Type B pancreatic cell (in vitro differentiated cells): Measurements from ENCODE around the gene LHX2. TPM values are rescaled to one million over a fixed set of nuclear protein-coding genes. Genes with fewer than 3 reads are reported as not detected.

Experiments used
- DNase-seq: peaks from one replicate; pipeline ENCODE4 v3.0.0; 2021; ENCODE audit warnings: mixed read lengths; ENCODE audit not compliant: unreplicated experiment; ENCODE audit errors: extremely low spot score
- H3K27ac Mint-ChIP-seq: 2 replicates; pipeline ENCODE4 v1.8.0; 2021; ENCODE audit warnings: mild to moderate bottlenecking, mixed read lengths
- H3K27me3 Mint-ChIP-seq: 2 replicates; pipeline ENCODE4 v1.8.0; 2021; ENCODE audit warnings: mixed read lengths
- H3K36me3 Mint-ChIP-seq: 2 replicates; pipeline ENCODE4 v1.8.0; 2021; ENCODE audit warnings: mixed read lengths
- H3K4me1 Mint-ChIP-seq: one replicate; pipeline ENCODE4 v1.8.0; 2021; ENCODE audit warnings: mixed read lengths; ENCODE audit not compliant: unreplicated experiment
- H3K4me3 Mint-ChIP-seq: 2 replicates; pipeline ENCODE4 v1.8.0; 2021; ENCODE audit warnings: mild to moderate bottlenecking, mixed read lengths
- H3K9me3 Mint-ChIP-seq: 2 replicates; pipeline ENCODE4 v1.8.0; 2021; ENCODE audit warnings: mixed read lengths
- CTCF ChIP-seq: fragments of 200-600 bp; sonication (generic); conservative IDR thresholded peaks from 2 replicates; pipeline ENCODE4 v1.5.0; 2021; ENCODE audit warnings: antibody characterized with exemption, mild to moderate bottlenecking
- total RNA-seq: library from RNA; stranded (reverse); gene quantifications from 2 replicates; pipeline ENCODE4 v1.2.1, GENCODE V29; 2021; ENCODE audit warnings: low replicate concordance

LHX2 gene
- total RNA-seq, 1 donor from 2014 or later: 1.2 TPM

GRCh38 chr9:124020520-124021384 lies 9.2 kb downstream of the LHX2 start:
- TF ChIP-seq CTCF: no peak
- peaks cover 3% of the 10 kb centered on the region for H3K36me3 Mint-ChIP-seq
- H3K27me3 Mint-ChIP-seq: peaks cover 95% of the 10 kb centered on the region

GRCh38 chr9:124021385-124021769 lies 9.8 kb downstream of the LHX2 start:
- no peak for TF ChIP-seq CTCF
- Mint-ChIP-seq H3K27me3 (peaks cover 96% of the 10 kb centered on the region), H3K4me1 (peaks cover 8% of the 10 kb centered on the region), H3K36me3 (peaks cover 3% of the 10 kb centered on the region), H3K4me3 (no peak overlapping the region), H3K9me3 (no peaks in the 10 kb centered on the region), H3K27ac (no peak overlapping the region)
- DNase-seq: no peak

More at GRCh38 chr9:124020520-124021384, 9.2 kb downstream of the LHX2 start:
- H3K4me1 Mint-ChIP-seq: peaks cover 10% of the 10 kb centered on the region
- DNase-seq: no peak
- no peak overlapping the region for H3K4me3 Mint-ChIP-seq
- H3K9me3 Mint-ChIP-seq: no peaks in the 10 kb centered on the region
- peak overlapping the region; percentile 23 for H3K27ac Mint-ChIP-seq

- peak; percentile 55 for TF ChIP-seq CTCF
- Mint-ChIP-seq H3K27ac (no peak overlapping the region), H3K27me3 (peaks cover 96% of the 10 kb centered on the region), H3K9me3 (no peaks in the 10 kb centered on the region), H3K36me3 (peaks cover 3% of the 10 kb centered on the region), H3K4me1 (no peaks in the 10 kb centered on the region), H3K4me3 (no peak overlapping the region)
- no peak for DNase-seq
Observed at GRCh38 chr9:124022201-124023121, 10.9 kb downstream of the LHX2 start.

- Mint-ChIP-seq H3K27me3 (peaks cover 98% of the 10 kb centered on the region), H3K4me3 (no peak overlapping the region), H3K9me3 (no peaks in the 10 kb centered on the region), H3K4me1 (no peaks in the 10 kb centered on the region), H3K27ac (no peak overlapping the region), H3K36me3 (peaks cover 3% of the 10 kb centered on the region)
- no peak for TF ChIP-seq CTCF
- no peak for DNase-seq
Observed at GRCh38 chr9:124024107-124024506, 12.5 kb downstream of the LHX2 start.

GRCh38 chr9:124029617-124030016 lies 18.0 kb downstream of the LHX2 start:
- H3K9me3 Mint-ChIP-seq: no peaks in the 10 kb centered on the region
- DNase-seq: no peak
- no peak for TF ChIP-seq CTCF
- H3K36me3 Mint-ChIP-seq: no peaks in the 10 kb centered on the region
- H3K27ac Mint-ChIP-seq: no peak overlapping the region
- no peaks in the 10 kb centered on the region for H3K4me1 Mint-ChIP-seq
- peaks cover 92% of the 10 kb centered on the region for H3K27me3 Mint-ChIP-seq
- no peak overlapping the region for H3K4me3 Mint-ChIP-seq
